GM12878 (cell line): ENCODE results near the gene ANXA4. TPM values are rescaled to one million over a fixed set of nuclear protein-coding genes. Genes with fewer than 3 reads are reported as not detected.

ENCODE experiments used
- BHLHE40 ChIP-seq, 2 experiments: fragments of 450-650 bp in 1 of 2; IDR thresholded peaks; 2 replicates each; pipeline ENCODE4 v1.6.1; 2011 to 2017; ENCODE audit warnings: low read depth in 2 of 2, borderline replicate concordance in 1 of 2, improper control_type of control experiment in 1 of 2, low read length in 1 of 2, mild to moderate bottlenecking in 1 of 2
- FOXM1 ChIP-seq: IDR thresholded peaks from 2 replicates; pipeline ENCODE4 v1.6.1; 2012; ENCODE audit warnings: low read depth, mild to moderate bottlenecking, inconsistent platforms, low read length, moderate library complexity
- JUNB ChIP-seq: IDR thresholded peaks from 2 replicates; pipeline ENCODE4 v1.6.1; 2016; ENCODE audit warnings: antibody characterized with exemption, mild to moderate bottlenecking
- POLR2A ChIP-seq: IDR thresholded peaks from 2 replicates; pipeline ENCODE4 v1.6.1; 2011; ENCODE audit warnings: low read depth, mild to moderate bottlenecking, low read length
- USF1 ChIP-seq: IDR thresholded peaks from 2 replicates; pipeline ENCODE4 v1.6.1; 2011; ENCODE audit warnings: borderline replicate concordance, low read depth, mild to moderate bottlenecking, moderate library complexity, mixed read lengths, low read length; ENCODE audit not compliant: insufficient read depth; ENCODE audit errors: extremely low read length
- ZBTB40 ChIP-seq: fragments of 450-650 bp; IDR thresholded peaks from 2 replicates; pipeline ENCODE4 v1.6.1; 2016; ENCODE audit warnings: mild to moderate bottlenecking, moderate library complexity, borderline replicate concordance
- polyA plus RNA-seq, 11 experiments: library from polyadenylated mRNA; depleted of rRNA in 4 of 11; unstranded in 6 of 11; stranded (reverse) in 5 of 11; fragments of >200 nt; fragmentation: Nextera tagmentation in 4 of 11; fragmentation: Illumina TruSeq in 1 of 11; extraction: Ambion mirVana in 4 of 11; extraction: Trizol in 1 of 11; gene quantifications; 1 replicate in 1 of 11; 2 replicates in 10 of 11; pipeline versions ENCODE4 v1.2.1 to v1.2.3, GENCODE V29; 2011 to 2016; ENCODE audit warnings: inconsistent platforms in 2 of 11, missing spikeins in 2 of 11, low read depth in 1 of 11
- total RNA-seq, 4 experiments: library from RNA; depleted of rRNA in 3 of 4; stranded (reverse); fragments of >200 nt in 3 of 4; fragmentation: Illumina TruSeq in 1 of 4; extraction: Trizol in 1 of 4; gene quantifications; 2 replicates each; pipeline versions ENCODE4 v1.2.1 to v1.2.3, GENCODE V29; 2013 to 2021
- TF ChIP-seq, protein P1 (sequence below): fragments of 150-350 bp; IDR thresholded peaks from 2 replicates; pipeline ENCODE4 v1.6.1; 2016; ENCODE audit warnings: low read depth, low read length

Gene ANXA4
- total and polyA plus RNA-seq, 10 of the 15 experiments (the other 5 are each of a cell fraction or from before 2014, with no cell fraction given): 16.3 to 97.2 (median 71.0) TPM

- TF ChIP-seq ZBTB40: no peak
- TF ChIP-seq FOXM1: no peak
- no peak for TF ChIP-seq USF1
- TF ChIP-seq POLR2A: no peak
- TF ChIP-seq JUNB: no peak
- no peak for TF ChIP-seq BHLHE40 (IDR thresholded peaks at IDR 0.05; ENCODE audit: borderline replicate concordance in 1 of 2, low read depth in 2 of 2, low read length in 1 of 2)
- TF ChIP-seq, protein P1, sequence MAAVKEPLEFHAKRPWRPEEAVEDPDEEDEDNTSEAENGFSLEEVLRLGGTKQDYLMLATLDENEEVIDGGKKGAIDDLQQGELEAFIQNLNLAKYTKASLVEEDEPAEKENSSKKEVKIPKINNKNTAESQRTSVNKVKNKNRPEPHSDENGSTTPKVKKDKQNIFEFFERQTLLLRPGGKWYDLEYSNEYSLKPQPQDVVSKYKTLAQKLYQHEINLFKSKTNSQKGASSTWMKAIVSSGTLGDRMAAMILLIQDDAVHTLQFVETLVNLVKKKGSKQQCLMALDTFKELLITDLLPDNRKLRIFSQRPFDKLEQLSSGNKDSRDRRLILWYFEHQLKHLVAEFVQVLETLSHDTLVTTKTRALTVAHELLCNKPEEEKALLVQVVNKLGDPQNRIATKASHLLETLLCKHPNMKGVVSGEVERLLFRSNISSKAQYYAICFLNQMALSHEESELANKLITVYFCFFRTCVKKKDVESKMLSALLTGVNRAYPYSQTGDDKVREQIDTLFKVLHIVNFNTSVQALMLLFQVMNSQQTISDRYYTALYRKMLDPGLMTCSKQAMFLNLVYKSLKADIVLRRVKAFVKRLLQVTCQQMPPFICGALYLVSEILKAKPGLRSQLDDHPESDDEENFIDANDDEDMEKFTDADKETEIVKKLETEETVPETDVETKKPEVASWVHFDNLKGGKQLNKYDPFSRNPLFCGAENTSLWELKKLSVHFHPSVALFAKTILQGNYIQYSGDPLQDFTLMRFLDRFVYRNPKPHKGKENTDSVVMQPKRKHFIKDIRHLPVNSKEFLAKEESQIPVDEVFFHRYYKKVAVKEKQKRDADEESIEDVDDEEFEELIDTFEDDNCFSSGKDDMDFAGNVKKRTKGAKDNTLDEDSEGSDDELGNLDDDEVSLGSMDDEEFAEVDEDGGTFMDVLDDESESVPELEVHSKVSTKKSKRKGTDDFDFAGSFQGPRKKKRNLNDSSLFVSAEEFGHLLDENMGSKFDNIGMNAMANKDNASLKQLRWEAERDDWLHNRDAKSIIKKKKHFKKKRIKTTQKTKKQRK: no peak
Observed at GRCh38 chr2:69715964-69716363, 26.0 kb upstream of the ANXA4 start (continued).
